ENCODE results near the gene MVB12B. TPM values are rescaled to one million over a fixed set of nuclear protein-coding genes. Genes with fewer than 3 reads are reported as not detected.

MVB12B gene
- total RNA-seq, 1 experiment from 2014 or later: 10.9 TPM

- Histone ChIP-seq H3K4me1 (ENCODE audit: control insufficient read depth in 1 of 2, insufficient read depth in 2 of 2, low read length in 2 of 2) (no peaks in the 10 kb centered on the region), H3K9ac (ENCODE audit: low read length) (no peak overlapping the region), H3K4me2 (ENCODE audit: low read length) (no peak overlapping the region), H4K20me1 (ENCODE audit: insufficient read depth) (no peaks in the 10 kb centered on the region), H3K27ac (ENCODE audit: low read depth, low read length) (no peak overlapping the region), H3K27me3 (ENCODE audit: insufficient read depth, low read length) (no peaks in the 10 kb centered on the region), H3K9me3 (ENCODE audit: control insufficient read depth in 1 of 2, insufficient read depth in 1 of 2, low read depth in 1 of 2, low read length in 2 of 2) (no peaks in the 10 kb centered on the region), H3K9me2 (ENCODE audit: insufficient read depth) (no peaks in the 10 kb centered on the region), H3K4me3 (replicated peaks in 1 of 2; ENCODE audit: low read depth in 1 of 2, low read length in 2 of 2) (no peak overlapping the region), H3K36me3 (ENCODE audit: control insufficient read depth in 1 of 2, insufficient read depth in 2 of 2, low read length in 2 of 2) (no peaks in the 10 kb centered on the region), H2AFZ (ENCODE audit: low read depth, low read length, poor library complexity, severe bottlenecking) (no peak overlapping the region), H3K79me2 (ENCODE audit: insufficient read depth, low read length) (no peaks in the 10 kb centered on the region)
- DNase-seq (ENCODE audit: low read depth, low spot score) (no peak), ATAC-seq (no peak)
- no peak for TF ChIP-seq EZH2phosphoT487 (IDR thresholded peaks at IDR 0.05; ENCODE audit: borderline replicate concordance)
- TF ChIP-seq REST (IDR thresholded peaks at IDR 0.05; ENCODE audit: low read depth): no peak
- no peak for TF ChIP-seq EZH2 (IDR thresholded peaks at IDR 0.05)
- no peak for TF ChIP-seq ZBTB33 (IDR thresholded peaks at IDR 0.05; ENCODE audit: extremely low read depth, insufficient replicate concordance, low read length)
- no peak for TF ChIP-seq POLR2AphosphoS5 (IDR thresholded peaks at IDR 0.05; ENCODE audit: low read depth, low read length)
- no peak for TF ChIP-seq FOSL1 (IDR thresholded peaks at IDR 0.05; ENCODE audit: low read depth)
- TF ChIP-seq, protein P1, sequence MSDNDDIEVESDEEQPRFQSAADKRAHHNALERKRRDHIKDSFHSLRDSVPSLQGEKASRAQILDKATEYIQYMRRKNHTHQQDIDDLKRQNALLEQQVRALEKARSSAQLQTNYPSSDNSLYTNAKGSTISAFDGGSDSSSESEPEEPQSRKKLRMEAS (IDR thresholded peaks at IDR 0.05): no peak
- TF ChIP-seq CBX3 (IDR thresholded peaks at IDR 0.05; ENCODE audit: low read depth): no peak
- no peak for TF ChIP-seq TCF7L2 (IDR thresholded peaks at IDR 0.05; ENCODE audit: borderline replicate concordance, extremely low read depth, insufficient read depth, insufficient read length)
- no peak for TF ChIP-seq ELF1 (IDR thresholded peaks at IDR 0.05; ENCODE audit: borderline replicate concordance, low read depth)
- no peak for TF ChIP-seq EGR1 (IDR thresholded peaks at IDR 0.05; ENCODE audit: low read depth)
- TF ChIP-seq ZNF274 (IDR thresholded peaks at IDR 0.05; ENCODE audit: low read depth, low read length): no peak
- TF ChIP-seq SIN3A (IDR thresholded peaks at IDR 0.05; ENCODE audit: low read depth): no peak
- no peak for TF ChIP-seq POLR2A (IDR thresholded peaks at IDR 0.05; ENCODE audit: borderline replicate concordance, extremely low read depth, insufficient read depth, insufficient read length)
- TF ChIP-seq SP1 (IDR thresholded peaks at IDR 0.05; ENCODE audit: low read depth): no peak
- no peak for TF ChIP-seq SRF (IDR thresholded peaks at IDR 0.05; ENCODE audit: low read depth)
- no peak for TF ChIP-seq ZFX (IDR thresholded peaks at IDR 0.05)
- ChIA-PET POLR2A (no interaction called here), RAD21 (ENCODE audit: low non-redundant PET in 1 of 2, low total read pairs in 2 of 2, uncharacterized antibody in 2 of 2, unreplicated experiment in 2 of 2) (interaction anchor here in 1 of 2 experiments (0.9 kb wide), 1 partner anchor 79 kb away, joined by 3 read pairs; no protein-coding TSS in a partner anchor), CTCF (no interaction called here)
- intact Hi-C loops (cut with micrococcal nuclease): no loop called here
- no TSS peak for BruUV-seq (replicated peaks)
Observed at GRCh38 chr9:126411948-126412284, 85.3 kb downstream of the MVB12B start.

Data from HCT116 (cell line).